Astrocyte (in vitro differentiated cells and primary cell): Measurements from ENCODE around the gene DYSF. TPM values are rescaled to one million over a fixed set of nuclear protein-coding genes. Genes with fewer than 3 reads are reported as not detected.
A peak's percentile ranks its signal among the peaks of the same experiment; 100 is the strongest.

Experiments
- DNase-seq: peaks from one replicate; pipeline ENCODE4 v3.0.0-alpha.2; 2010; ENCODE audit warnings: low read depth
- FAIRE-seq: peaks from 2 replicates; lab custom pipeline; 2011; peaks lifted over from hg19 to GRCh38; lab: Jason Lieb, UNC
- H2AFZ ChIP-seq: 2 replicates; pipeline ENCODE4 v1.6.0; 2012; ENCODE audit warnings: low read depth, low read length, inconsistent platforms
- H3K27ac ChIP-seq: 2 replicates; pipeline ENCODE4 v1.5.1; 2011; ENCODE audit warnings: low read depth, low read length, inconsistent platforms
- H3K27me3 ChIP-seq: 2 replicates; pipeline ENCODE4 v1.6.0; 2011; ENCODE audit warnings: low read length, inconsistent platforms; ENCODE audit not compliant: insufficient read depth
- H3K36me3 ChIP-seq: 2 replicates; pipeline ENCODE4 v1.5.1; 2011; ENCODE audit warnings: low read length, inconsistent platforms; ENCODE audit not compliant: insufficient read depth
- H3K4me1 ChIP-seq: 2 replicates; pipeline ENCODE4 v1.5.1; 2011; ENCODE audit warnings: low read length, inconsistent platforms; ENCODE audit not compliant: insufficient read depth
- H3K4me2 ChIP-seq: 2 replicates; pipeline ENCODE4 v1.6.0; 2012; ENCODE audit warnings: low read length, inconsistent platforms
- H3K4me3 ChIP-seq: 2 replicates; pipeline ENCODE4 v1.5.1; 2011; ENCODE audit warnings: low read depth, mild to moderate bottlenecking, low read length, inconsistent platforms; ENCODE audit not compliant: insufficient read depth
- H3K79me2 ChIP-seq: 2 replicates; pipeline ENCODE4 v1.6.0; 2012; ENCODE audit warnings: mild to moderate bottlenecking, low read length, inconsistent platforms; ENCODE audit not compliant: insufficient read depth
- H3K9ac ChIP-seq: 2 replicates; pipeline ENCODE4 v1.6.0; 2012; ENCODE audit warnings: mild to moderate bottlenecking, low read length, inconsistent platforms
- H3K9me3 ChIP-seq: 2 replicates; pipeline ENCODE4 v1.5.1; 2012; ENCODE audit warnings: low read depth, mild to moderate bottlenecking, low read length, inconsistent platforms; ENCODE audit not compliant: insufficient read depth
- H4K20me1 ChIP-seq: 2 replicates; pipeline ENCODE4 v1.6.0; 2012; ENCODE audit warnings: low read length, inconsistent platforms; ENCODE audit not compliant: insufficient read depth
- H3K27ac Mint-ChIP-seq: one replicate; pipeline ENCODE4 v1.8.0; 2021; ENCODE audit warnings: mild to moderate bottlenecking, mixed read lengths; ENCODE audit not compliant: unreplicated experiment
- H3K27me3 Mint-ChIP-seq: one replicate; pipeline ENCODE4 v1.8.0; 2021; ENCODE audit warnings: low read depth, mixed read lengths; ENCODE audit not compliant: unreplicated experiment
- H3K36me3 Mint-ChIP-seq: one replicate; pipeline ENCODE4 v1.8.0; 2021; ENCODE audit warnings: low read depth, mixed read lengths; ENCODE audit not compliant: unreplicated experiment
- H3K4me1 Mint-ChIP-seq: one replicate; pipeline ENCODE4 v1.8.0; 2021; ENCODE audit warnings: low read depth, mixed read lengths; ENCODE audit not compliant: unreplicated experiment
- H3K4me3 Mint-ChIP-seq: one replicate; pipeline ENCODE4 v1.8.0; 2021; ENCODE audit warnings: mild to moderate bottlenecking, moderate library complexity, mixed read lengths; ENCODE audit not compliant: unreplicated experiment
- H3K9me3 Mint-ChIP-seq: one replicate; pipeline ENCODE4 v1.8.0; 2021; ENCODE audit warnings: mild to moderate bottlenecking, mixed read lengths; ENCODE audit not compliant: unreplicated experiment
- EZH2 ChIP-seq: IDR thresholded peaks from 2 replicates; pipeline ENCODE4 v1.6.1; 2012; ENCODE audit warnings: mild to moderate bottlenecking, low read length, inconsistent platforms; ENCODE audit not compliant: insufficient read depth
- total RNA-seq: library from RNA; stranded (reverse); gene quantifications from 2 replicates; pipeline ENCODE4 v1.2.1, GENCODE V29; 2021
- TF ChIP-seq, protein P1 (sequence below): IDR thresholded peaks from 2 replicates; pipeline ENCODE4 v1.5.1; 2011; ENCODE audit warnings: low read depth, mild to moderate bottlenecking, inconsistent platforms, low read length, moderate library complexity; ENCODE audit not compliant: insufficient read depth

DYSF gene
- total RNA-seq, 1 donor from 2014 or later = 123 TPM

DNA sequence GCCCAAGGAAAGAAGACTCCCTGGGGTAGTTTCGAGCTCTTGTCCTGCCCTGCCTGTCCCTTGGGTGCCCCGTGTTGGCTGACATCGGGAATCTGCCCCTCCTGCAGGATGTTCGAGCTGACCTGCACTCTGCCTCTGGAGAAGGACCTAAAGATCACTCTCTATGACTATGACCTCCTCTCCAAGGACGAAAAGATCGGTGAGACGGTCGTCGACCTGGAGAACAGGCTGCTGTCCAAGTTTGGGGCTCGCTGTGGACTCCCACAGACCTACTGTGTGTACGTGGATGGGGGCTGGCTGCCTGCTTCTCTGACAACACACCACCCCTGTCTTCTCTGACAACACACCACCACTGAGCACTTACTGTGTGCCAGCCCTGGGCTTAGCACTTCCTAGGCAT is 210.8 kb downstream of the DYSF start:
- Mint-ChIP-seq H3K9me3 (peaks cover 3% of the 10 kb centered on the region), H3K4me3 (no peak overlapping the region)
- FAIRE-seq = no peak

DNA sequence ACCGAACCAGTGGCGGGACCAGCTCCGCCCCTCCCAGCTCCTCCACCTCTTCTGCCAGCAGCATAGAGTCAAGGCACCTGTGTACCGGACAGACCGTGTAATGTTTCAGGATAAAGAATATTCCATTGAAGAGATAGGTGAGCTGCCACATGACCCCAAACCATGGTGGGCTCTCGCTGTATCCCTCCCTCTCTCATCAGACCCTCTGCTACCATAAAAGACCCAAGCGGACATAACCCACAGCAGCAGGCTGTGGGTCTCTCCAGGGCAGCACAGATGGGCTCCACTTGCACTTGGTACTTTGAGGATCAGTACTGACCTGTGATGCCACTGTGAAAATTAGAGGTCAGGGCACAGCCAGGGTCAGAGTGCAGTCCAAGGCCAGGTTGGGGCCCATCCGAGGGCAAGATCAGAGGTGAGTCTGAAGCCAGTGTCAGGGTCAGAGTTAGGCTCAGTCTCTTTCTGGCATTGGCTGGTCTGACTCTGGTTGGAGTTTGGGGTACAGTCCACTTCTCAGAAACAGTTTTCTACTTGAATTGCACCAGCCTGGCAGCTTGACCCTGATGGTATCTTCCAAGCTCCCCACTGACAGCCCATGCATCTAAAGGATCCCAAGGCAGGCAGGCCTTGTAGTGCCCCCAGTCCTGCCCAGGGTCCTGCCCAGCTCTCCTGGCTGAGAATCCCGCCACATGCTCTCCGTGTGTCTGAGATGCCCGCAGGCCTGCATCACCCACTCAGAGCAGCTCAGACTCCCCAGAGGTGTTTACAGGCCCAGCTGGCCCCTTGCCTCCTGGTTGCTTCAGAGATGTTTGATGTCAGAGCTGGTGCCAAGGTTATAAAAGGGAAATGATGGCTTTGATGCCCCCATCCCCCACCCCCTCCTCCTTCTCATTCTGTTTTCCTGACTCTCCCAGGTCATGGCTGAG is 212.1 kb downstream of the DYSF start:
- Mint-ChIP-seq H3K4me3 (no peak overlapping the region), H3K9me3 (peaks cover 3% of the 10 kb centered on the region), H3K4me1 (no peaks in the 10 kb centered on the region), H3K27me3 (peaks cover 6% of the 10 kb centered on the region), H3K27ac (peak overlapping the region; percentile 24), H3K36me3 (peaks cover 65% of the 10 kb centered on the region)
- H3K4me1 ChIP-seq = no peaks in the 10 kb centered on the region
- no peak overlapping the region for H3K9ac ChIP-seq
- H4K20me1 ChIP-seq = no peaks in the 10 kb centered on the region
- no peak overlapping the region for H3K4me3 ChIP-seq
- no peak overlapping the region for H2AFZ ChIP-seq
- H3K9me3 ChIP-seq = no peaks in the 10 kb centered on the region
- DNase-seq (no peak), FAIRE-seq (no peak)
- no peak overlapping the region for H3K27ac ChIP-seq
- H3K79me2 ChIP-seq = no peaks in the 10 kb centered on the region
- H3K27me3 ChIP-seq = no peaks in the 10 kb centered on the region
- TF ChIP-seq, protein P1, sequence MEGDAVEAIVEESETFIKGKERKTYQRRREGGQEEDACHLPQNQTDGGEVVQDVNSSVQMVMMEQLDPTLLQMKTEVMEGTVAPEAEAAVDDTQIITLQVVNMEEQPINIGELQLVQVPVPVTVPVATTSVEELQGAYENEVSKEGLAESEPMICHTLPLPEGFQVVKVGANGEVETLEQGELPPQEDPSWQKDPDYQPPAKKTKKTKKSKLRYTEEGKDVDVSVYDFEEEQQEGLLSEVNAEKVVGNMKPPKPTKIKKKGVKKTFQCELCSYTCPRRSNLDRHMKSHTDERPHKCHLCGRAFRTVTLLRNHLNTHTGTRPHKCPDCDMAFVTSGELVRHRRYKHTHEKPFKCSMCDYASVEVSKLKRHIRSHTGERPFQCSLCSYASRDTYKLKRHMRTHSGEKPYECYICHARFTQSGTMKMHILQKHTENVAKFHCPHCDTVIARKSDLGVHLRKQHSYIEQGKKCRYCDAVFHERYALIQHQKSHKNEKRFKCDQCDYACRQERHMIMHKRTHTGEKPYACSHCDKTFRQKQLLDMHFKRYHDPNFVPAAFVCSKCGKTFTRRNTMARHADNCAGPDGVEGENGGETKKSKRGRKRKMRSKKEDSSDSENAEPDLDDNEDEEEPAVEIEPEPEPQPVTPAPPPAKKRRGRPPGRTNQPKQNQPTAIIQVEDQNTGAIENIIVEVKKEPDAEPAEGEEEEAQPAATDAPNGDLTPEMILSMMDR = no peak
- no peak for TF ChIP-seq EZH2
- H3K4me2 ChIP-seq = no peak overlapping the region
- no peaks in the 10 kb centered on the region for H3K36me3 ChIP-seq

More for the DNA sequence above, 210.8 kb downstream of the DYSF start:
- no peaks in the 10 kb centered on the region for H3K79me2 ChIP-seq
- no peaks in the 10 kb centered on the region for H4K20me1 ChIP-seq
- Mint-ChIP-seq H3K36me3 (peaks cover 62% of the 10 kb centered on the region), H3K27me3 (peaks cover 2% of the 10 kb centered on the region), H3K27ac (no peak overlapping the region), H3K4me1 (no peaks in the 10 kb centered on the region)
- DNase-seq = no peak
- TF ChIP-seq, protein P1 = no peak
- TF ChIP-seq EZH2 = no peak
- H3K4me2 ChIP-seq = no peak overlapping the region
- H3K27ac ChIP-seq = no peak overlapping the region
- H3K9me3 ChIP-seq = no peaks in the 10 kb centered on the region
- H3K9ac ChIP-seq = no peak overlapping the region
- no peaks in the 10 kb centered on the region for H3K36me3 ChIP-seq
- H3K4me1 ChIP-seq = no peaks in the 10 kb centered on the region
- H3K4me3 ChIP-seq = no peak overlapping the region
- H2AFZ ChIP-seq = no peak overlapping the region
- H3K27me3 ChIP-seq = no peaks in the 10 kb centered on the region

DNA sequence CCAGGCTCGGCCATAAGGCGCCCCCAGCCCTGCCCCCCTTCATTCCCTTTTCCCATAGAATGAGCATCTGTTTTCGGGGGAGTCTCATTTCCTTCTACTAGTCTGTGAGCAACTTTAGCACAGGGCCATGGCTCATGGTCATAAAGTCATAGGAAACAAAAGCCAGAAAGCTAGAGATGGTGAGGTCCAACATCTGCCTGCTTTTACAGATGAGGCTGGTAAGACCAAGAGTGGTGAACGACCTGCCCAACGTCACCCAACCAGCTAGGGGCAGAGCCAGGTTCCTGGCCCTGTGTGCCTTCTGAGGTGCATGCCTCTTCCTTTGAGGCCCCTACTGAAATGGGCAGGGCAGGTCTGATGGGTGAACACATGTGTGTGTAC is 212.7 kb downstream of the DYSF start:
- Mint-ChIP-seq H3K27me3 (peaks cover 9% of the 10 kb centered on the region), H3K9me3 (peaks cover 5% of the 10 kb centered on the region), H3K27ac (no peak overlapping the region), H3K4me1 (no peaks in the 10 kb centered on the region), H3K36me3 (peaks cover 66% of the 10 kb centered on the region), H3K4me3 (no peak overlapping the region)
- no peak overlapping the region for H3K4me2 ChIP-seq
- no peak for FAIRE-seq
- H3K4me3 ChIP-seq = no peak overlapping the region
- TF ChIP-seq EZH2 = no peak
- TF ChIP-seq, protein P1 = no peak
- H3K36me3 ChIP-seq = no peaks in the 10 kb centered on the region
- no peaks in the 10 kb centered on the region for H3K27me3 ChIP-seq
- no peaks in the 10 kb centered on the region for H4K20me1 ChIP-seq
- H2AFZ ChIP-seq = no peak overlapping the region
- no peak for DNase-seq
- no peak overlapping the region for H3K9ac ChIP-seq
- no peaks in the 10 kb centered on the region for H3K79me2 ChIP-seq
- H3K9me3 ChIP-seq = no peaks in the 10 kb centered on the region
- no peak overlapping the region for H3K27ac ChIP-seq
- H3K4me1 ChIP-seq = no peaks in the 10 kb centered on the region
